Stimulated activated CD8-positive, alpha-beta memory T cell treated with anti-CD3 and anti-CD28 coated beads, Interleukin-4, amount 100 ng/mL, for 48 hours (primary cell): ENCODE data around the gene DEDD2.

Experiments used
- DNase-seq: peaks from one replicate; pipeline ENCODE4 v3.0.0-alpha.2; 2020

The DEDD2 gene

DNA sequence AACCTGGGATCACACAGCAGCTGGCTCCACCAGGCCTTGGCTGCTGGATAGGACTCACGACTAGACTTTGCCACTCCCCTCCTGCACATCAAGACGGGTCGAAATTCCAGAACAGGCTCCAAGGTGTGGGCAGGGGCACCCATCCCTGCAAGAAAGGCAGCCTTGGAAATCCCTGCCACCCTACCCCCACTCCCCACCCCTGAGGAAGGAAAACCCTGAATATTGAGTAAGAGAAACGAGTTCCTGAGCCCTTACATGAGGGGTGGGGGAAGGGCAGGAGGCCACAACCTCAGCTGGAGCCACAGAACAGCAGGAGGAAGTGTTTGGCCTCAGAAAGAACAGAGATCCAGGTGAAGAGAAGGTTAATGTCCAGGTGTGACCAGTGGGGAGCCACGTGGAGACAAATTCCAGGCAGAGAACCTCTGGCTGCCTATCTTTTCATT is 20.1 kb downstream of the DEDD2 start:
- no peak for DNase-seq

GRCh38 chr19:42196011-42197001 is 21.2 kb downstream of the DEDD2 start:
- no peak for DNase-seq

- no peak for DNase-seq
Measured at GRCh38 chr19:42193706-42194105, 23.8 kb downstream of the DEDD2 start.

DNA sequence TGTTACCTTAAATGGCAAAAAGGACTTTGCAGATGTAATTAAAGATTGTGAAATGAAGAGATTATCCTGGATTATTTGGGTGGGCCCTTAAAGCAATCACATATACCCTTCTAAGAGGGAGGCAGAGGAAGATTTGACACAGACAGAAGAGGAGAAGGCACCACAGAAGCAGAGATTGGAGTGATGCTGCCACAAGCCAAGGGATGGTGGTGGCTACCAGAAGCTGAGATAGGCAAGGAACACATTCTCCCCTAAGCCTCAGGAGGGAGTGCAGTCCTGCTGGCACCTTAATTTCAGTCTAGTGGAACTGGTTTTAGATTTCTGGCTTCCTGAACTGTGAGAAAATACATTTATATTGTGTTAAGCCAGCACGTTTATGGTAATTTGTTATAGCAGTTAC is 24.2 kb downstream of the DEDD2 start:
- no peak for DNase-seq

- DNase-seq: peak; percentile 56
Measured at GRCh38 chr19:42191855-42192254, 25.6 kb downstream of the DEDD2 start.

GRCh38 chr19:42191330-42191729 is 26.1 kb downstream of the DEDD2 start:
- no peak for DNase-seq

DNA sequence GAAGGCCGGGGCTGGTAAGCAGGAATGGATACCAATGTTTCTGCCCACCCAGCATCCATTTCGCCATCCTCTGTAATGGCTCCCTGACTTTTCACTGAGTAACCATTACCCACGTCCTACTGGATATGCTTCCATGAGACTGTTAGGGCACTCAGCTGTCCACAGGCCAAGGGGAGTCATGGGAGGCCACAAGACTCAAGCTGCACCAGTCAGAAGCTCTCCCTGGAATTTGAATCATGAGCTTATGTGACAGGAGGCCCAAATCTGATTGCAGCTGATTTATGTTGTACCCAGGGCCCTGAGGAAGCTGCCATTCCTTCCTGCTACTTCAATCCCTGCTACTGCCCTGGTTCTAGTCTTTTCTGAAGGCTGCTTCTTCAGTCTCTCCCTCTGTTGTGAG is 28.3 kb downstream of the DEDD2 start:
- no peak for DNase-seq

GRCh38 chr19:42188665-42189064 is 28.8 kb downstream of the DEDD2 start:
- DNase-seq: no peak

GRCh38 chr19:42185277-42185676 is 32.2 kb downstream of the DEDD2 start:
- no peak for DNase-seq

DNA sequence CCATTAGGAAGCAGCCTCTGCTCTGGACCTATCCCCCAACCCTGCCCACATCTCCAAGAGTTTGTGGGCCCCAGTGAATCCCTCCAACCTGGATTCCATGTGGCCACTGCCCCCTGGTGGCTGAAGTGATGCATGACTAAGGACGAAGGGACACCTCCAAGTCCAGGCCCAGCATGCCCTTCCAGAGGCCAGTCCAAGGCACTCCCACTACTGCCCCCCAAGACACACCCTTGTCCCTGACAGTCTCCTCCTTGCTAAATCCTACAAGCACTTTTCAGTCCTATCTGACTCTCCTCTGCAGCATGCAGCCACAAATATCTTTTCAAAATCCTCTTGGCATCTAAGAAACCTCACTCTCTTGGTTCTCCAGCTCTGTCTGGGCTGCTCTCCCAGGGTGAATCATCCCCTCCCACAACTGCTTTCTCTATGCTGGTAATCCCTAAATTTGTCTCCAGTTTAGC is 33.0 kb downstream of the DEDD2 start:
- DNase-seq: peak; percentile 87

- DNase-seq: peak; percentile 43
Measured at GRCh38 chr19:42178791-42179674, 38.4 kb downstream of the DEDD2 start.

DNA sequence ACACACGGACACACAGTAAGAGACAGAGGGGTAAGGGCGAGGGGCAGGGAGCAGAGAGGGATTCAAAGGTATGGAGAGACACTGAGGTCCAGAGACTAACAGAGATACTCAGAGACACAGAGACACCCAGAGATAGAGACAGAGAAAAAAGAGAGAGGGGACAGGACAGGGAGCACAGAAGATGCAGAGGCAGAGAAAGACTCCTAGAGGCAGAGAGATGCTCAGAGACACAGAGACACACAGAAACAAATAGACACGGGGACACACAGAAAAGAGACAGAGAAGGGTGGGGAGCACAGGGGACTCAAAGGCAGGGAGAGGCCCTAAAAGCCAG is 39.8 kb downstream of the DEDD2 start:
- DNase-seq: no peak

GRCh38 chr19:42176990-42177685 is 40.3 kb downstream of the DEDD2 start:
- DNase-seq: peak; percentile 82

GRCh38 chr19:42176649-42176989 is 40.9 kb downstream of the DEDD2 start:
- DNase-seq: no peak

- DNase-seq: peak; percentile 48
Measured at GRCh38 chr19:42175952-42176648, 41.4 kb downstream of the DEDD2 start.

DNA sequence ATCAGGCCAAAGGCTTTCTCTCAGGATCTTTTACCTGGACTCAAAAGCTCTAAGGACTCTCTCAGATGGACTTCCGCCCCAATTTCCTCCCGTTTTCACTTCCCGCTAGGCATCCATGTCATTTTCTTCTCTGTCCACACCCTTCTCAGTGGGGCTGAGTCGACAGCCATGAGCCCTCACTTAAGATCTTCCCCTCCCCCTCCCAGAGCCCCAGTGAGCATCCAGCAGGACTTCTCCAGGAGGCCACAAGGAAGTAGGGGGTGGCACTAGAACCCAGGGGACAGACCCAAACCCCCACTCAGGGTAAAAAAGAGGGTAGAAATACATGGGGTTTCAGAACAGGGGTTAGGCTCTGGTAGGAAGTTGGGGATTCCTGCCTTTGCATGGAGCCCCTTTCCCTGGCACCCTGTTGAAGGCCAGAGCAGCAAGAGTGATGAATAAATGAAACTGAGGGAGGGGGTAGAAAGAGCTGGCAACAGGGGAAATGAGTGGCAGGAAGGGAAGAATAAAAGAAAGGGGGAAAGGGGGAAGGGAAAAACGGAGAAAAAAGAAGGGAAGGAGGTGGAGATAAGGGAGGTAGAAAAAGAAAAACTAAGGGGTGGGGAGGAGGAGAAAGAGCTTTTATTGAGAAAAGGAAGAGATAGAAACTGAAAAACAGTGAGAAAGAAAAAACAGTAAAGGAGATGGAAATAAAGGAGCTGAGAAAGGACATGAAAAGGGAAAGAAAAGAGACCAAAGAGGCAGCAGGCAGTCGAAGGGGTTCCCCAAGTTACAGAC is 42.3 kb downstream of the DEDD2 start:
- DNase-seq: no peak

DNA sequence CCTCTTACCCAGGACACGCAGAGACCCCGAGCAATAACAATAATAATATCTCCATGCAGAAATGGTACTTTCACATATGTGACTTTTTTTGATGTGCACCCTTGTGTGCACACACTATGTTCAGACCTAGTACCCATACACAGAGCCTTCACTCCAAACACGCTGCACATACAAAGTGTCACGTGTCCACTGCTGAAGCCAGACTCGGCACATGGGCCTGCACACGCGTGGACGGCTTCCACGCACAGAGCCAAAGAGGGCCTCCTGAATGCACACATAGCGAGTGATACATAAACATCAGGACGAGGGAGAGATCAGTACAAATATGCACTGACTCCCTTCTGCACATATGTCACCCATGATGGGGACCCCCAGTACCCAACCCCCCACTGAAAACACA is 43.3 kb downstream of the DEDD2 start:
- DNase-seq: no peak

GRCh38 chr19:42173695-42174094 is 43.8 kb downstream of the DEDD2 start:
- no peak for DNase-seq

DNA sequence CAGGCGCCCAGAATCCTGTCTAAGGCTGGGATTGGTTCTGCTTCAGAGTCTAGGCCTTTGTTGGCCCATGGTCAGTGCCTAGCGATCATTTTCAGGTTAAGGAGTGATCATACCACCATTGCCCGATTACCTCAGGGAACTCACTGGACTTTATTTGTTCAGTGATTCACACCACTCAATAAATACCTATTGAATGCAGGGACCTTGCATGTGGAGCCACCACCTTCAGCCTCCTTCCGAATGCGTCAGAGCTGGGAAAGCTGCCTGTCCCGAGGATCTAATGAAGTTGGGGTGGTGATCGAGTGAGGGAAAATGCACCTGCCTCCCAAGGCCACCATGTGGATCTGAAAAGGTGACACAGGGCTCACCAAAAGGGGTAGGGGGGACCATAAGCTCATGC is 45.2 kb downstream of the DEDD2 start:
- no peak for DNase-seq

- DNase-seq: no peak
Measured at GRCh38 chr19:42170715-42171114, 46.8 kb downstream of the DEDD2 start.
